T-cell (primary cell): Measurements from ENCODE around the gene EZR. TPM values are rescaled to one million over a fixed set of nuclear protein-coding genes. Genes with fewer than 3 reads are reported as not detected.
"Not testable (repeated sequence)": the region's sequence is repeated elsewhere in the genome, so short reads cannot be mapped to it uniquely, and the experiment has no call there.

ENCODE experiments used
- ATAC-seq, 4 experiments: fragments of 200-7000 bp in 3 of 4; fragments of 150-1000 bp in 1 of 4; cut with Tn5 transposase; replicated peaks in 1 of 4; 1 replicate in 3 of 4; 2 replicates in 1 of 4; pipeline ENCODE4 v1.10.0; 2021; ENCODE audit warnings: moderate library complexity in 3 of 4, mild to moderate bottlenecking in 2 of 4, moderate number of reproducible peaks in 1 of 4
- CTCF ChIA-PET, 2 donors: fragments of 300-600 bp; sonication (Branson Sonifier 250); formaldehyde crosslinking; loops; one replicate each; lab custom pipeline; 2022; ENCODE audit warnings: antibody characterized with exemption in 2 of 2; lab: Charles Lee
- POLR2A ChIA-PET, 2 donors: fragments of 300-600 bp; sonication (Branson Sonifier 250); formaldehyde crosslinking; loops; one replicate each; lab custom pipeline; 2022; ENCODE audit warnings: antibody characterized with exemption in 2 of 2; lab: Charles Lee
- DNase-seq, 35 experiments: peaks; one replicate each; pipeline versions ENCODE4 v3.0.0 to v3.0.0-alpha.2; 2013 to 2023
- H3K27ac ChIP-seq: one replicate; pipeline ENCODE4 v1.5.1; 2013; ENCODE audit warnings: low read length
- H3K27me3 ChIP-seq, 2 experiments: replicated peaks in 1 of 2; 1 replicate in 1 of 2; 2 replicates in 1 of 2; pipeline versions ENCODE4 v1.6.1 to v1.7.0; 2013; ENCODE audit warnings: low read length in 1 of 2, mixed read lengths in 1 of 2; ENCODE audit not compliant: control insufficient read depth in 2 of 2, insufficient read depth in 2 of 2; ENCODE audit errors: extremely low read depth in 1 of 2
- H3K36me3 ChIP-seq, 2 donors: 1 replicate in 1 of 2; 2 replicates in 1 of 2; pipeline versions ENCODE4 v1.6.1 to v1.7.0; 2013; ENCODE audit warnings: low read length in 1 of 2; ENCODE audit not compliant: control insufficient read depth in 2 of 2, insufficient read depth in 1 of 2; ENCODE audit errors: extremely low read depth in 1 of 2
- H3K4me1 ChIP-seq, 2 experiments: 1 replicate in 1 of 2; 2 replicates in 1 of 2; pipeline versions ENCODE4 v1.6.1 to v1.7.0; 2013; ENCODE audit warnings: low read length in 2 of 2, mixed read lengths in 1 of 2; ENCODE audit not compliant: insufficient read depth in 2 of 2, control insufficient read depth in 1 of 2; ENCODE audit errors: extremely low read depth in 1 of 2
- H3K4me3 ChIP-seq, 2 donors: 1 replicate in 1 of 2; 2 replicates in 1 of 2; pipeline versions ENCODE4 v1.5.1 to v1.7.0; 2013; ENCODE audit warnings: mild to moderate bottlenecking in 2 of 2, low read length in 1 of 2, moderate library complexity in 1 of 2; ENCODE audit not compliant: control insufficient read depth in 1 of 2; ENCODE audit errors: extremely low read depth in 1 of 2
- H3K9me3 ChIP-seq: 2 replicates; pipeline ENCODE4 v1.7.0; 2013
- H3K27ac Mint-ChIP-seq, 2 donors: one replicate each; pipeline ENCODE4 v1.8.0; 2020 to 2021; ENCODE audit warnings: mild to moderate bottlenecking in 2 of 2, mixed read lengths in 2 of 2
- H3K27me3 Mint-ChIP-seq, 2 donors: one replicate each; pipeline ENCODE4 v1.8.0; 2021 to 2022; ENCODE audit warnings: mixed read lengths in 2 of 2
- H3K36me3 Mint-ChIP-seq: one replicate; pipeline ENCODE4 v1.8.0; 2021; ENCODE audit warnings: mixed read lengths
- H3K4me1 Mint-ChIP-seq, 3 donors: one replicate each; pipeline ENCODE4 v1.8.0; 2020 to 2022; ENCODE audit warnings: mixed read lengths in 3 of 3, mild to moderate bottlenecking in 1 of 3
- H3K4me3 Mint-ChIP-seq, 3 donors: one replicate each; pipeline ENCODE4 v1.8.0; 2020 to 2022; ENCODE audit warnings: mild to moderate bottlenecking in 3 of 3, mixed read lengths in 3 of 3, moderate library complexity in 3 of 3
- H3K9me3 Mint-ChIP-seq, 3 donors: one replicate each; pipeline ENCODE4 v1.8.0; 2020 to 2022; ENCODE audit warnings: mixed read lengths in 3 of 3
- WGBS: methylation state at CpG from one replicate; pipeline ENCODE4 v1.1.5; 2013; ENCODE audit warnings: missing lambda C conversion rate; ENCODE audit not compliant: insufficient coverage; 5-methylcytosine and 5-hydroxymethylcytosine counted together
- total RNA-seq, 35 experiments: library from RNA in 6 of 35; stranded (reverse) in 6 of 35; fragments of 120-200 nt in 1 of 35; gene quantifications; one replicate each; pipeline versions ENCODE4 v1.2.1 to v1.2.4 and lab custom pipeline; 2013 to 2026

Gene EZR
- total RNA-seq, 5 donors from 2014 or later (not counting 1 experiment from before 2014, with no cell fraction given), result 176 to 286 (median 272) TPM

DNA sequence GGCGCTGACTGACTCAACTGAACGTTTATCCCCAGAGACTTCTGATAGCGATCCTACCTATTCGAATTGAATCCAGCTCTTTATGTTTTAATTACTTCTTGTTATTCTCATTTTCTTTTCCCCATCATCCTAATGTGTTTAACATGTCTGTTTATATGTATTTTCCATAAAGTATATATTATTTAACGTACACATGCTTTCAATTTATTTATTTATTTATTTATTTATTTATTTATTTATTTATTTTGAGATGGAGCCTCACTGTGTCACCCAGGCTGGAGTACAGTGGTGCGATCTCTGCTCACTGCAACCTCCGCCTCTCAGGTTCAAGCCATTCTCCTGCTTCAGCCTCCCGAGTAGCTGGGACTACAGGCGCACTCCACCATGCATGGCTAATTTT, 13.6 kb upstream of the EZR start:
- not testable (repeated sequence) for H3K4me3 Mint-ChIP-seq, H3K27ac Mint-ChIP-seq, H3K27ac ChIP-seq, H3K9me3 Mint-ChIP-seq, H3K27me3 Mint-ChIP-seq, H3K36me3 ChIP-seq, H3K4me3 ChIP-seq, DNase-seq, H3K4me1 Mint-ChIP-seq, H3K9me3 ChIP-seq, H3K36me3 Mint-ChIP-seq, H3K4me1 ChIP-seq, ATAC-seq
- ChIA-PET CTCF (interaction anchor here in 1 of 2 donors (0.7 to 1.0 kb wide), 2 partner anchors 36 to 81 kb away, joined by 3 read pairs; no protein-coding TSS in a partner anchor), POLR2A (interaction anchor here in 1 of 2 donors (0.7 kb wide), 2 partner anchors 21 to 37 kb away, joined by 3 to 8 read pairs; no protein-coding TSS in a partner anchor)
- peaks cover 0 to 16% of the 10 kb centered on the region in 2 experiments for H3K27me3 ChIP-seq
- WGBS, result 100% methylated on average over 2 of the region's 9 CpGs

DNA sequence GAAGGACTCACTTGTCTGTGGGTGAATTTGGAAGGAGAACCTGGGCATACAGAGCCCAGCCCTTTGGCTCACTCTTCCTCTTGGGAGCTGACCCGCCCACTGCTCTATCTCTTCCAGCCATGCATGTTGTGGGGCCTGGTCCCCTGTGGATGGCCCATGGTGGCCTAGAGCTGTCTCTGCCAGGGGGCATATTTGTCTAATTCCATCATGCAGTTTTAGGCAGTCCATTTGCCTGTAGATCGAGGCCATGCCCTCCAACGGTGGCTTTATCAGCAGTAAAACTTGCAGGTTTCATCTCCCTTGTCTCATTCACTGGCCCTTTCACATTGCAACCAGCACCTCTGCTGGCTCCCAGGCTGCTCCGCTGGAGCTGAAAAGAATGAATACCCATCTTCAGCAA, 12.9 kb upstream of the EZR start:
- no peaks in the 10 kb centered on the region for H3K36me3 ChIP-seq
- Mint-ChIP-seq H3K36me3 (no peaks in the 10 kb centered on the region), H3K4me3 (no peak overlapping the region), H3K9me3 (no peaks in the 10 kb centered on the region), H3K4me1 (peaks cover 0 to 9% (median 8%) of the 10 kb centered on the region in 3 donors), H3K27ac (no peak overlapping the region), H3K27me3 (peaks cover 2 to 6% of the 10 kb centered on the region in 2 donors)
- no peak for ATAC-seq
- WGBS, result 96% methylated on average over 4 of the region's 4 CpGs
- H3K27ac ChIP-seq, result no peak overlapping the region
- H3K27me3 ChIP-seq, result peaks cover 0 to 15% of the 10 kb centered on the region in 2 experiments
- ChIA-PET POLR2A (interaction anchor here (0.5 to 0.7 kb wide), 4 partner anchors 17 to 83 kb away, joined by 3 to 12 read pairs (median 6); no protein-coding TSS in a partner anchor), CTCF (interaction anchor here in 1 of 2 donors (1.0 kb wide), 1 partner anchor 37 kb away, joined by 3 read pairs; no protein-coding TSS in a partner anchor)
- peaks cover 0 to 2% of the 10 kb centered on the region in 2 experiments for H3K4me1 ChIP-seq
- H3K4me3 ChIP-seq, result no peak overlapping the region
- H3K9me3 ChIP-seq, result no peaks in the 10 kb centered on the region
- DNase-seq, result no peak

DNA sequence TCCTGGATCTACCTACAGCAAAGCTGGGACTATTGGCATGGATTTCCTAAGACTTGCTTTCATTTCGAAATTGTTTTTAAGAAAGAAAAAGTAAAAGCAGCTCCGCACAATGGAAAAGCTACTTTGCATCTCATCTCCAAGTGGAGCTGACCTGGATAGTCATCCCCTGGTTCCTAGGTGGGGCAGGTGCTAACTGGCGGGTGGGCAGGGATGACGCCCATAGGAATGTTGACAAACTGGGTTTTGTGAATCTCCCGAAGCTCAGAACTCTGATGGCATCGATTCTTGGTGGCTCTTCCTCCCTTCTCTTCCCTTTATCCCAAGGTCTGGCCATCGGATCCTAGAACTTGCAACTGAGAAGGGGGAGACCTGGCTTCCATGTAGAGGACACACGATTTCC, 12.4 kb upstream of the EZR start:
- ATAC-seq, result no peak
- H3K4me3 Mint-ChIP-seq, result no peak overlapping the region
- H3K9me3 ChIP-seq, result no peaks in the 10 kb centered on the region
- H3K27ac Mint-ChIP-seq, result no peak overlapping the region
- ChIA-PET CTCF (no interaction called here), POLR2A (interaction anchor here in 1 of 2 donors (0.6 kb wide), 1 partner anchor 82 kb away, joined by 12 read pairs; no protein-coding TSS in a partner anchor)
- no peaks in the 10 kb centered on the region for H3K36me3 Mint-ChIP-seq
- WGBS, result 90% methylated on average over 2 of the region's 8 CpGs
- H3K4me1 ChIP-seq, result peaks cover 0 to 2% of the 10 kb centered on the region in 2 experiments
- H3K36me3 ChIP-seq, result no peaks in the 10 kb centered on the region
- H3K4me1 Mint-ChIP-seq, result peaks cover 0 to 8% (median 8%) of the 10 kb centered on the region in 3 donors
- peaks cover 0 to 11% of the 10 kb centered on the region in 2 experiments for H3K27me3 ChIP-seq
- no peak for DNase-seq
- H3K9me3 Mint-ChIP-seq, result no peaks in the 10 kb centered on the region
- no peak overlapping the region for H3K27ac ChIP-seq
- peaks cover 2 to 6% of the 10 kb centered on the region in 2 donors for H3K27me3 Mint-ChIP-seq
- no peak overlapping the region for H3K4me3 ChIP-seq

DNA sequence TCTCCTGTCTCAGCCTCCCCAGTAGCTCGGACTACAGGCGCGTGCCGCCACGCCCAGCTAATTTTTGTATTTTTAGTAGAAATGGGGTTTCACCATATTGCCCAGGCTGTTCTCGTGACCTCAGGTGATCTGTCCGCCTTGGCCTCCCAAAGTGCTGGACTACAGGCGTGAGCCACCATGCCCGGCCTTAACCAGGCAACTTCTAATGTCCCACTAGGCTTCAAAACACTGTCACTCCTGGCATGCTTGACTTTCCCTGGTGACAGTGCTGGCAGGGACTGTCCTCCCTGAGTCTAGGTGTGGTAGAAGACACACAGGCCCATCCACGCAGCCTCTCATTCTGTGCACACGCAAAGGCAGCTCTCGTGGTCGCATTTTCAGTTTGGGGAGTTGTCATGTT, 11.6 kb upstream of the EZR start:
- H3K4me3 Mint-ChIP-seq, result no peak overlapping the region
- ATAC-seq (no peak), DNase-seq (no peak)
- H3K9me3 ChIP-seq, result no peaks in the 10 kb centered on the region
- H3K4me1 Mint-ChIP-seq, result peaks cover 0 to 10% (median 6%) of the 10 kb centered on the region in 3 donors
- peaks cover 0 to 7% of the 10 kb centered on the region in 2 experiments for H3K27me3 ChIP-seq
- CTCF ChIA-PET, result no interaction called here
- peaks cover 2 to 6% of the 10 kb centered on the region in 2 donors for H3K27me3 Mint-ChIP-seq
- no peaks in the 10 kb centered on the region for H3K36me3 Mint-ChIP-seq
- POLR2A ChIA-PET, result no interaction called here
- no peaks in the 10 kb centered on the region for H3K9me3 Mint-ChIP-seq
- 88% methylated on average over 4 of the region's 13 CpGs for WGBS
- H3K4me3 ChIP-seq, result no peak overlapping the region
- H3K36me3 ChIP-seq, result no peaks in the 10 kb centered on the region
- H3K27ac Mint-ChIP-seq, result no peak overlapping the region
- H3K27ac ChIP-seq, result no peak overlapping the region
- peaks cover 0 to 2% of the 10 kb centered on the region in 2 experiments for H3K4me1 ChIP-seq

DNA sequence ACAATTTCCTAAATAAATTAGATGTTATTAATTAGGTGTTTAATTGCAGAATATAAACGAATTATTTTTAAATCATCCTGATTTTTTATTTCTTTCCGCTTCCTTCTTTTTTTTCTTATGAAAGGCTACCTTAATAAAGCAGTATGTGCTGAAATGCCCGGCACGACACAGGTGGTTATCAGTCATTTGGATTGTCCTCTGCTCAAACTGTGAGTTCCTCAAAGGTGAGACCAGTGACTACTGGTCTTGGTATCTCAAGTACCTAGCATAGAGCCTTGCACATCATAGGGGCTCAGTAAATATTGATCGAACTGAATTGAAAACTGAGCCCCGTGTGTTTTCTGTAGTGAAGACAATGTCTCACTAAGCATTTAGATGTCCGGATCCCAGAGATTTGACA, 9.6 kb upstream of the EZR start:
- Histone ChIP-seq H3K27ac (no peak overlapping the region), H3K27me3 (no peaks in the 10 kb centered on the region), H3K36me3 (no peaks in the 10 kb centered on the region), H3K9me3 (no peaks in the 10 kb centered on the region), H3K4me1 (peaks cover 0 to 2% of the 10 kb centered on the region in 2 experiments), H3K4me3 (no peak overlapping the region)
- no CpG with 5 or more reads among the region's 7 CpGs for WGBS
- Mint-ChIP-seq H3K27me3 (no peaks in the 10 kb centered on the region), H3K4me1 (peaks cover 0 to 8% (median 0%) of the 10 kb centered on the region in 3 donors), H3K4me3 (no peak overlapping the region), H3K36me3 (no peaks in the 10 kb centered on the region), H3K9me3 (no peaks in the 10 kb centered on the region), H3K27ac (no peak overlapping the region)
- DNase-seq, result no peak
- POLR2A ChIA-PET, result interaction anchor here in 1 of 2 donors (0.7 kb wide), 1 partner anchor 272 kb away, joined by 5 read pairs; no protein-coding TSS in a partner anchor
- ATAC-seq, result no peak
- CTCF ChIA-PET, result interaction anchor here in 1 of 2 donors (0.6 kb wide), 2 partner anchors 35 to 94 kb away, joined by 4 to 6 read pairs; no protein-coding TSS in a partner anchor

DNA sequence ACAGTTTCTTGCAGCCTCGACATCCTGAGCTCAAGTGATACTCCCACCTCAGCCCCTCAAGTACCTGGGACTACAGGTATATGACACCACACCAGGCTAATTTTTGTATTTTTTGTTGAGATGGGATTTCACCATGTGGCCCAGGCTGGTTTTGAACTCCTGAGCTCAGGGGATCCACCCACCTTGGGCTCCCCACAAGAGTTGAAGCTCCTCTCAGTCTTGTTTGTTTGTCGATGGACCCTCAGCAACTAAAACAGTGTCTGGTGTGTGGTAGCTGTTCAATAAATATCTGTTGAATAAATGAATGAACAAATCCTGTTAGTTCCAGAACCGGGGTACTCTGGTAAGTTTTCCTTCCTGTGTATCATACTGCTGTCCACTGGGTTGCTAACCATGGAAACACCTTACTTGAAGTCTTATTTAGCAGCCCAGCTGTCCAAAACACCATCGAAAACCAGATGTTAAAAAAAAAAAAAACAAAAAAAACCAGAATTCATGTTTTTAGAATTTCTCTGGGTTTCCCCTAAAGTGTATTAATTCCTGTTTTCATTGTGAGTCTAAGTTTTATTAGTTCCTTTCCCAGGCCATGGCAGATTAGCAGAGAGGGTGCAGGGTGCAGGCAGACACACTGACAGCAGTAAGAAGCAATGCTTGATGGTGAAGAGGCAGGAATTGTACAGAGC, 7.8 kb upstream of the EZR start:
- Mint-ChIP-seq H3K36me3 (no peaks in the 10 kb centered on the region), H3K27me3 (no peaks in the 10 kb centered on the region), H3K27ac (no peak overlapping the region), H3K9me3 (no peaks in the 10 kb centered on the region), H3K4me1 (peaks cover 0 to 17% (median 4%) of the 10 kb centered on the region in 3 donors), H3K4me3 (no peak overlapping the region)
- POLR2A ChIA-PET, result interaction anchor here in 1 of 2 donors (0.5 to 0.7 kb wide), 2 partner anchors 38 to 254 kb away, joined by 4 to 13 read pairs; no protein-coding TSS in a partner anchor
- H3K9me3 ChIP-seq, result no peaks in the 10 kb centered on the region
- H3K4me3 ChIP-seq, result no peak overlapping the region
- H3K27me3 ChIP-seq, result no peaks in the 10 kb centered on the region
- no CpG with 5 or more reads among the region's 4 CpGs for WGBS
- CTCF ChIA-PET, result interaction anchor here in 1 of 2 donors (0.6 kb wide), 1 partner anchor 459 kb away, joined by 6 read pairs; no protein-coding TSS in a partner anchor
- DNase-seq, result no peak
- no peaks in the 10 kb centered on the region for H3K36me3 ChIP-seq
- no peak for ATAC-seq
- no peak overlapping the region for H3K27ac ChIP-seq
- H3K4me1 ChIP-seq, result peaks cover 0 to 2% of the 10 kb centered on the region in 2 experiments
